ENCODE results near the gene RGS8.
A peak's percentile ranks its signal among the peaks of the same experiment; 100 is the strongest.

The RGS8 gene

DNA sequence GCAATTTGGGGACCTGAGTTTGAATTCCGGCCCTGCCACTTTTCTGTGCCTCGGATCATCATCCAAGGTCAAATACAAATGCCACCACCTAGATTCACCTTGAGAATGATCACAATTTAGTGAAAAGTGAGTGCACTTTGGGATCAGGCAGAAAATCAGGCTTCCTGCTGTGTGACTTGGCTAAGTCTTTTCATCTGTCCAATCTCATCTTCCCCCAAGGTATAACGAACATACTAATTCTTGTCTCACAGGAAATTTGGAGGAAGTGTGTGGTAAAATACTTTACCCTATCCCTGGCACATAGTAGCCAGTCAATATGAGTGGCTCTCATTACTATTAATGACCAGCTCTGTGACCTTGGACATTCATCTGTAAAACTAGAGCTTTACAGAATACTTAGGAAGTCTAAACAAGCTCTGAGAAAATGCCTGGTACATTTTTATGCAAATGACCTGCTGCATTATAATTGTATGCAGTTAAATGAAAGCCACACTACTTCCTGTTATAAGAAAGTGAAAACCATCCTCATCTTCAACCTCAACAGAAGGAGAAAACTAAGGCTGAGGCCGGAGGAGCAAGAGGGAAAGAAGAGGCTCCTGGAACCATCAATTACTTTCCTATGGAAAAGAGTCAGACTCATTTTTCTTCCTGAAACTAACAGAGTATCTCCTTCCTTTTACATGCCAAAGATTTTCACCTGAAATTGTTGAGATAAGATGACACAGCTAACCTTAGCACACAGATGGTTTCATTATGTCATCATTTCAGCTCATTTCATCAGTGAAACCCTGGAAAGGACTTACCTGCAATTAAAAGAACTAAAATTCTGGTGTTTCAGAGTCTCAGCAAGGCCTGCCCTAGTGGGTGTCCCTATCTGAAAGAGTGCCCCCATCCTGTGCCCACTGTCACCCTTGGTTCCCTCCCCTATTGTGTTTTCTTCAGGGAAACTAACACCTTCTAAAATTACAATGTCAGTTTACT is 32.6 kb upstream of the RGS8 start:
- no peak for TF ChIP-seq TAF1 (IDR thresholded peaks at IDR 0.05; ENCODE audit: borderline replicate concordance, low read depth, low read length)
- no peak for TF ChIP-seq POLR2A (IDR thresholded peaks at IDR 0.05; ENCODE audit: low read depth, low read length)
- no peak for TF ChIP-seq POLR2AphosphoS5 (IDR thresholded peaks at IDR 0.05; ENCODE audit: low read depth, low read length)
- peak; percentile 89 for FAIRE-seq
- no peak for DNase-seq (ENCODE audit: insufficient read length)

DNA sequence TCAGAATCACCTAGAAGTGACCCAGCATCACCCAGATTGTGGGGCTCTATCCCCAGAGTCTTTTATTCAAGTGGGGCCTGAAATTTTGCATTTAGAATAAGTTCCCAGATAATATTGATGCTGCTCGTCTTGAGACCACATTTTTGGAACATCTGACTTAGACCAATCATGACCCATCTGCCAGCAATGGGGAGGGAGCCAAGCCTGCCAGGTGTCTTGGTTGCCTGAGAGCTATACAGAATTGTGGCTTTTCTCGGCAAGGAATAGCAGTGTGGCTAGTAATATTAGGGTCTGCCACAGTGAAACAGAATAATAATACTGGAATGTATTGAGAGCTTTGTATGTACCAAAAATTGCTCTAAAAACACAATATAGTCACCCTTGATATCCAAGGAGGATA is 31.1 kb upstream of the RGS8 start:
- DNase-seq (ENCODE audit: insufficient read length) (no peak), FAIRE-seq (no peak)
- TF ChIP-seq POLR2A (IDR thresholded peaks at IDR 0.05; ENCODE audit: low read depth, low read length): no peak
- no peak for TF ChIP-seq TAF1 (IDR thresholded peaks at IDR 0.05; ENCODE audit: borderline replicate concordance, low read depth, low read length)
- TF ChIP-seq POLR2AphosphoS5 (IDR thresholded peaks at IDR 0.05; ENCODE audit: low read depth, low read length): no peak

DNA sequence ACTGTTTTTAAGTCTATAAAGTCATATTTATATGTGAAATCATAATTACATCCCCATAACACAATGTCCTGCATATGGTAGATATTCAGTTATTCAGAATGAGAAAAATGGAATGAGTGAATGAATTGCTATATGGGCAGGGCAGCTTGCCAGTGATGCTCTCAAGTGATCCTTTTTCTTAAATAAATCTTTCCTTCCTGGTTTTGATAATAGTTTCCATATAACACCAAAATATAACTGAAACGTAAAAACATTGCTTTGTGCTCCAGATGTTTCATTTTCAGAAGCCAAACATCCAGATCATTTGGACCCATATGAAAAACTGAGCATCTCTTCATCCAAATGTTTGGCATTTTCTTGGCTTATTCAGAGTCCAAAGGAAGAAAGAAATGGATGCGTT is 30.2 kb upstream of the RGS8 start:
- FAIRE-seq: no peak

DNA sequence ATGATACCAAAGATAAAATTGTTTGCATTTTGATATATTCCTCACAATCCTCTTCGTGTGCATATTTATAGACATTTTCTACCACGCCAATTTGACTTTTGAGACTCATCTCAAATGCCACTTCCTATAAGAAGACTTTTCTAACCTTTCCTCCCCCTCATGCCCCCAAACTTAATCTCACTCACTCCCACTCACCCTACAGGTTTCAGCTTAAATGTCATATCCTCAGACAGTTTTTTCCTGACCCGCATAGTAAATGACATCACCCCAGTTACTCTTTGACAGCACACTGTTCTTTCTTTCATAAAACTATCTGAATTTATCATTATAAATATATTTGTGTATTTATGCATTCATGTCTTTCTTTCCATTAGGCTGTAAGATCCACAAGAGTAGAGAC is 29.6 kb upstream of the RGS8 start:
- FAIRE-seq (peak; percentile 27), DNase-seq (ENCODE audit: insufficient read length) (no peak)
- TF ChIP-seq POLR2AphosphoS5 (IDR thresholded peaks at IDR 0.05; ENCODE audit: low read depth, low read length): no peak
- no peak for TF ChIP-seq TAF1 (IDR thresholded peaks at IDR 0.05; ENCODE audit: borderline replicate concordance, low read depth, low read length)
- no peak for TF ChIP-seq POLR2A (IDR thresholded peaks at IDR 0.05; ENCODE audit: low read depth, low read length)

More for the DNA sequence above, 30.2 kb upstream of the RGS8 start:
- TF ChIP-seq POLR2AphosphoS5 (IDR thresholded peaks at IDR 0.05; ENCODE audit: low read depth, low read length) (no peak), POLR2A (IDR thresholded peaks at IDR 0.05; ENCODE audit: low read depth, low read length) (no peak), TAF1 (IDR thresholded peaks at IDR 0.05; ENCODE audit: borderline replicate concordance, low read depth, low read length) (no peak)
- no peak for DNase-seq (ENCODE audit: insufficient read length)

DNA sequence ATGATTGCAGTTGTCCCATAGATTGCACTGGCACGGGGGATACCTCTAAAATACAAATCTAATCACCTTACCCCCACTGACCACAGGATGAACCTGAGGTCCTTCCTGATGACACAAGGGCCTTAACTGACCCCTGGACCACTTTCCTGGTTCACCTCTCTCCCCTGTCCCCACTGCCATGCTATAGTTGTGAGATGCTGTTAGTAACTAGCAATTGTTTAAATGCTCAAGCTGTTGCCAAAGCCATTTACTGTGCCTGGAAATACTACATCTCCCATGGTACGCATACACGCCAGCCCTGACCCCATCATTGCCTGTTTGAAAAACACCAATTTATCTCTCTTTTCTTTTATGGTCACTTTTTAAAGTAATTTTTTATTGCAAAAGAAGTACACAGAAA is 29.1 kb upstream of the RGS8 start:
- no peak for TF ChIP-seq POLR2A (IDR thresholded peaks at IDR 0.05; ENCODE audit: low read depth, low read length)
- no peak for TF ChIP-seq POLR2AphosphoS5 (IDR thresholded peaks at IDR 0.05; ENCODE audit: low read depth, low read length)
- no peak for TF ChIP-seq TAF1 (IDR thresholded peaks at IDR 0.05; ENCODE audit: borderline replicate concordance, low read depth, low read length)
- FAIRE-seq: no peak
- DNase-seq (ENCODE audit: insufficient read length): no peak

DNA sequence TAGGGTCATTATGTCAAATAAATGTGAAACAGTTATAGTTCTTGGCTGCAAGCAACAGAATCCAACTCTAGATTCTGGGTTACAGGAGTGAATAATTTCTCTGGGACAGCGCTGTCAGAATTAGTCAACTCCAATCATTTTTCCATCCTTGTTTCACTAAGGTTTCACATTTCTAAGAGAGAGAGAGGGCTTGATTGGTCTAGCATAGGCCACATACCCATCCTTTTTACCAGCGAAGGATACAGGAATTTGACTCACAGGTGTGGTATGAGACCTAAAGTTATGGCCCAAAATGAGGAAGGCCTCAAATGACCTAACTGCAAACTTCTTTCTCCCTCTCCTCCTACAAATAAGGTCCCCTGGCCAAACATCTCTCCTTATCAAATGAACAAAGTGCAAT is 25.5 kb upstream of the RGS8 start:
- DNase-seq (ENCODE audit: insufficient read length): no peak
- no peak for FAIRE-seq
- no peak for TF ChIP-seq POLR2AphosphoS5 (IDR thresholded peaks at IDR 0.05; ENCODE audit: low read depth, low read length)
- TF ChIP-seq TAF1 (IDR thresholded peaks at IDR 0.05; ENCODE audit: borderline replicate concordance, low read depth, low read length): no peak
- no peak for TF ChIP-seq POLR2A (IDR thresholded peaks at IDR 0.05; ENCODE audit: low read depth, low read length)

DNA sequence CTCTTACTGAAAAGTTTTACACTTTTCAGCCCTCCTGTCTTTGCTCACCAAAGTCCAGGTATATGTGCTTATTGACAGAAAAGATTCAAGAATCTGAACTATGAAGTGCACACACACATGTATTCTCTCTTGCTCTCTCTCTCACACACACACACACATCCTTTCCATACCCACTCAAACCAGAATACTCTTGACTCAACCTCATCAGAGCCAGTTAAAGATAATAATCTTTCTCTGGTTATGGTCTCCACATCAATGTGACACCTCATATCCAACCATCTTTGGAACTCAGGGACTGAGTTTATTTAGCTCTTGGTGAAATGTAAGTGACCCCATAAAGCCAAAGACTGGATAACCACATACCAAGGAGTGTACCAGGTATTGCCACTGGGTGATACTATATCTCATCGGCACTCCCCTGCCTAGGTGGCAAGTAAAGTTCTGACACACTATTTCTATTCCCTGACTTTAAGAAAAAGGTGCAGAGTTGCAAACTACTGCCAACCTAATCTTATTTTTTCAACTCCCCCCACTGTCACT is 24.9 kb upstream of the RGS8 start:
- no peak for TF ChIP-seq TAF1 (IDR thresholded peaks at IDR 0.05; ENCODE audit: borderline replicate concordance, low read depth, low read length)
- no peak for TF ChIP-seq POLR2AphosphoS5 (IDR thresholded peaks at IDR 0.05; ENCODE audit: low read depth, low read length)
- no peak for TF ChIP-seq POLR2A (IDR thresholded peaks at IDR 0.05; ENCODE audit: low read depth, low read length)
- FAIRE-seq (no peak), DNase-seq (ENCODE audit: insufficient read length) (no peak)

DNA sequence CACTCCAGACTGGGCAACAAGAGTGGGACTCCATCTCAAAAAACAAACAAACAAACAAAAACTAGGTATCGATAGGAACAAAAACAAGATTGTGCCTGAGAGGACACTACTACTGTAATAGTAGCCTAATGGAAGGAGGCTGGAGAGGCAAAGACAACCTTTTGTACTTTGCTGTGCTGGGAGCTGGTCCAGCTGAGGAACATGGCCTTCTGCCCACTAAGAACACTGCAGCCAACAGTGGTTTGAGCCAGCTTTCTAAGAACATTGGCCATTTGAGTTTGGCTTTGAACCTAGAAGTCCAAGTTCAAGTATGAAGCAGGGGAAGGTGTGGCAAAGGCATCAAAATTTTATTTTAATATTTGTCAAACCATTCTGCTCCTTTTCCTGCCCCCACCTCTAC is 22.7 kb upstream of the RGS8 start:
- TF ChIP-seq POLR2AphosphoS5 (IDR thresholded peaks at IDR 0.05; ENCODE audit: low read depth, low read length) (no peak), TAF1 (IDR thresholded peaks at IDR 0.05; ENCODE audit: borderline replicate concordance, low read depth, low read length) (no peak), POLR2A (IDR thresholded peaks at IDR 0.05; ENCODE audit: low read depth, low read length) (no peak)
- DNase-seq (ENCODE audit: insufficient read length) (no peak), FAIRE-seq (no peak)

DNA sequence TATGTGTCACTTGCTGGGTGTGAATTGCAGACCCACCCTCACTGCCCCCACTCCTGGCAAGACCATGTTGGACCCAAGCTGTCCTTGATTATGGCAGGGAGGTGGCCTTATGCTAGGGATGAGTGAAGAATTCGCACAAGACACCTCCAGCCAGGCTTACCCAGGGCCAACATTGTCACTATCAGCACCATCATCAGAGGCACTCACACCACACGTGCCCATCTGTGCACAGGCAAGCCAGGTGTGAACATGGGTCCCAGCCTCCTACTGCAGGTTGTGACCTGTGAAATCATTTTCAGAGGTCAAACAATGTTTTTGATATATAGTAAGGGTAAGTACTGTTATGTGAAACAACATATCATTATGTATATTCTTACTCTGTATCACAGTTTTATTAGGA is 20.3 kb upstream of the RGS8 start:
- no peak for TF ChIP-seq TAF1 (IDR thresholded peaks at IDR 0.05; ENCODE audit: borderline replicate concordance, low read depth, low read length)
- TF ChIP-seq POLR2A (IDR thresholded peaks at IDR 0.05; ENCODE audit: low read depth, low read length): no peak
- no peak for TF ChIP-seq POLR2AphosphoS5 (IDR thresholded peaks at IDR 0.05; ENCODE audit: low read depth, low read length)
- no peak for DNase-seq (ENCODE audit: insufficient read length)
- FAIRE-seq: no peak

DNA sequence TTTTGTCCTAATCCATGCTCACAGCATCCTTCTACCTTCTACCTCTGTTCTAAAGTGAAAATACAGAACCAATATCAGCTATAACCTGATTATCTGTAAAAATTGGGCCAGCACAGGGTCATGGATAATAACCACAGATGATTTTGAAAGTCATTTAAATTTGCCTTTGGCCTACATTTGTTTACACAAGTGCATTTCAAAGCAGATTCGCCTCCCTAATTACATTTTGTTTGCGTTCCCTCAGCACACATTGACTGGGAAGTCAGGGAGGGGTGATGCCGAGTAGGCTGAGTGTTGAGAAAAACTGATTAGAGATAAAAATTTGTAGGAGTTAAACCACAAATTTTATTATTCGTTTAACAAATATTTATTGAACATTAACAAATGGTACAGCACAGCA is 19.2 kb upstream of the RGS8 start:
- FAIRE-seq (no peak), DNase-seq (ENCODE audit: insufficient read length) (no peak)
- TF ChIP-seq POLR2A (IDR thresholded peaks at IDR 0.05; ENCODE audit: low read depth, low read length) (no peak), TAF1 (IDR thresholded peaks at IDR 0.05; ENCODE audit: borderline replicate concordance, low read depth, low read length) (no peak), POLR2AphosphoS5 (IDR thresholded peaks at IDR 0.05; ENCODE audit: low read depth, low read length) (no peak)

DNA sequence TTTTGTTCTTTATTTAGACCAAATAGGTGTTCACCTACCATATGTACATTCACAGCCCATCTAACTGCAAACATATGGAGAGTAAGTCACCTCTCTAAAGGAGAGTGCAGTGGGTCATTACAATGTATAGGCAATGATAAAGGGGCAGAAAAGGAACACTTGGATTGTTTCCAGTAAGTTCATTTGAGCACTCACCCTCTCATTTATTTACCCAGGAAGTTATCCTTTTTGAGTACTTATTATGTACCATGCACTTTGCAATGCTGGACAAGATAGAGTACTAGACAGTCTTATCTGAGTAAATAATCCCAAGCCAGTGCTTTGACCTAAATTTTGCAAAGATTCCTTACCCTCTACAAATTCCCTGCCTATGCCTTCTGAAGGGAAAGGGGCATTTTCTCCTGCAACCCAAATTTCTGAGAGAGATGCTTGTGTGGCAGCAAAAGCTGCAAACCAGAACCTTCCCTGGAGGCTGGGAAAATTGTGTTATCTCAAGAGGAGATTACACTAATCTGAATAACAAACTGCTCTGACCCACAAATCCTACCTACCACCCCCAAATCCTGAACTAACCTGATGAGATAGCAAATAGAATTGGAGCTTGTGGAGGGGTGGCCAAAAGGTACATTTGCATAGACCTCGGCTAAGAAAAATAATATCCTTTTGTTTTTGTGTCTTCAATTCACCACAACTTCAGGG is 18.6 kb upstream of the RGS8 start:
- no peak for TF ChIP-seq TAF1 (IDR thresholded peaks at IDR 0.05; ENCODE audit: borderline replicate concordance, low read depth, low read length)
- TF ChIP-seq POLR2AphosphoS5 (IDR thresholded peaks at IDR 0.05; ENCODE audit: low read depth, low read length): no peak
- TF ChIP-seq POLR2A (IDR thresholded peaks at IDR 0.05; ENCODE audit: low read depth, low read length): no peak
- FAIRE-seq (no peak), DNase-seq (ENCODE audit: insufficient read length) (no peak)

Data from GM12892 (cell line).